ENCODE data around the gene PTGFRN.

PTGFRN gene

GRCh38 chr1:117029685-117030084 is 120.0 kb downstream of the PTGFRN start:
- DNase-seq (ENCODE audit: low read depth in 1 of 2, low spot score in 1 of 2), result no peak

DNA sequence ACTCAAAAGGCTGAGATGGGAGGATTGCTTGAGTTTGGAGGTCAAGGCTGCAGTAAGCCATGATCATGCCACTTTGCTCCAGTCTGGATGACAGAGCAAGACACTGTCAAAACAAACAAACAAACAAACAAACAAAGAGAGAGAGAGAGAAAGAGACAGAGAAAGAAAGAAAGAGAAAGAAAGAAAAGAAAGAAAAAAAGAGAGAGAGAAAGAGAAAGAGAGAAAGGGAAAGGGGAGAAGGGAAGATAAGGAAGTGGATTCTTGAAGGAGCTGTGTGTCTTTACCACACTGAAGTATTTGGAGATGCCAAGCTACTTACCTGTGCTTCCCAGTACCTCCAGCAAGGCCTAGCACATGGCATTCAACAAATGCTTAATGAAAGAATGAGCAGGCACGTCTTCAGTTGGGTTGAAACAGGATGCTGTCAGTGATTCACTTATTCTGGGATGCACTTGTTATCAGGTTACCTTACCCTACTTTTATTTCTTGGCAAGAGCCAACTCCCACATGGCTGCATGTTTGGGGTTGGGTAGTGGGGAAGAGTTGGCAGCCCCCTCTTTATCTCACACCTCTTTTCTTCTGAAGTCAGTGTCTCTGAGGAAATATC is 120.7 kb downstream of the PTGFRN start:
- DNase-seq (ENCODE audit: low read depth in 1 of 2, low spot score in 1 of 2), result no peak

DNA sequence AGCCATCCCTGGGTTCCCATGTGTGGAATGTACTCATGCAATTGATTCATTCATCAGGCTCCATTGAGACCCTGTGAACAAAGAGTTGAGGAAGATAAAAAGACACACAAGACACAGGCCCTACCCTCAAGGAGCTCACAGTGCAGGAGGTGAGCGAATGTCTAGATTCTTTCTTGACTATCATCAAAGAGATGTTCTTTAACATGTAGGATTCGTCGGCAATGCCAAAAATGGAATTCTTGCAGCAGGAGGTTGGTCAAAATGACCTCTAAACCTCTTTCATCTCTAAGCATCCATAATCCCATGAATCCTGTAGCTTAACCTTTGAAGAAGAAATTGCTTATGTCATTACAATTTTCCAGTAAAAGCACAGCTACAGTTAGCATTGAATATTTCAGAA is 122.5 kb downstream of the PTGFRN start:
- DNase-seq (ENCODE audit: low read depth in 1 of 2, low spot score in 1 of 2), result no peak

DNA sequence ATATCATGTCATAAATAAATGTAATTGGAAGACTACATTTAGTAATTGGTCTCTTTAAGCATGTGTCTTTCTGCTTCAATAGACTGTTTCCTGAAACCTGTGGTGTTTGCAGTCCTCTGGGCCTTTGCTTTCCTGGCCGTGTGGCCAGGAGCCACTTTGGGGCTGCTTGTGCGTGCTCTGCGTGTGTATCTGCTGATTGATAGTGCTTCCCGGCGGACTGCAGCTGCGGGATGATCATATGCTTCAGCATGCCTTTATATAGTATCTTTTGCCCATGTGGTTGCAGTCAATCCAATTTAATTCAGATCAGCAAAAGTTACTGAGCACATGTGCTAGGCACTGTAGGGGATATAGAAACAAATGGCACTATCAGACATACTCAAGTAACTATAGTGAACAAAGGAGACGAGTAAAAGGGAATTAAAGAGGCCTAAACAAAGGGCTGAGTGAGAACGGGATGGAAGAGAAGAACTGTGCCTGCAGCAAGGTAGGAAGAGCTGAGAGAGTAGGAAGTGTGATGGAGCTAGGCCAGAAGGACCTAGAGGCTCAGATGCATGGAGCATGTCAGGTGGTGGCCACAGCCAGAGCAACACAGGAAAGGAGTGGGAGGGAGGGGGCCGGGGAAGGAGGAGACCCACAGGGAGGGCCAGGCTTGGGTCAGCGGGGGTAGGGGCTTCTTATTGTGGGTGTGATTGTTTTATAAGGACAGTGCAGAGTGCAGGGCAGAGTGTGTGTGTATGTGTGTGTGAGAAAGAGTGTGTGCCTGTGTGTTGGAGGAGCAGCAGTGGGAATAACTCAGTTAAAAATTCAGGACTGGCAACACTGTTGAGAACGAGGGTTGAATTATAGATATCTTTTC is 123.2 kb downstream of the PTGFRN start:
- no peak for DNase-seq (ENCODE audit: low read depth in 1 of 2, low spot score in 1 of 2)

GRCh38 chr1:117033772-117034171 is 124.1 kb downstream of the PTGFRN start:
- no peak for DNase-seq (ENCODE audit: low read depth in 1 of 2, low spot score in 1 of 2)

DNA sequence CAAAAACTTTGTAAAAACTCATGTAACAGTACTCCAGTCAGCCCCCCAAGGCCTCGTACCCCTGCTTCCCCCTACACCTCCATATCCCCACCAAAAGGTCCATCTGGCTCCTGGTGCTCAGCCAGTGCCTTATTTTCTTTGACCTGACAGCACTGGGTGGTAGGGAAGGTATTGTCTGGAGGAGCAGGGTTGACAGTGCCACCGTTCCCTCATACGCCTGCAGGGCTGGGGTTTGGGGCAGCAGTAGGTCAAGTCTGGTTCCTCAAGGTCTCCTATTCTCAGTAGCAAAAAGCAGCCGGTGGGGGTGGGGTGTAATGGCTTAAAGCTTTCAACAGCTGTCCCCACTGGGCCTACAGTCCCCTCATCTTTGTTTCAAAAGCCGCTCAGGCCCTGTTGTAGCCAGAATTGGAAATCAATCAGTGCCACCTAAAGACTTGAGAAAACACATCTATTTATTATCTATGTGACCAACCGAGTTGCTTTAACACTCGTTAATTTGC is 125.1 kb downstream of the PTGFRN start:
- DNase-seq (ENCODE audit: low read depth in 1 of 2, low spot score in 1 of 2), result no peak

GRCh38 chr1:117036018-117036461 is 126.3 kb downstream of the PTGFRN start:
- DNase-seq (ENCODE audit: low read depth in 1 of 2, low spot score in 1 of 2), result no peak

- no peak for DNase-seq (ENCODE audit: low read depth in 1 of 2, low spot score in 1 of 2)
These were observed 128.1 kb downstream of the PTGFRN start for GRCh38 chr1:117037802-117038201.

DNA sequence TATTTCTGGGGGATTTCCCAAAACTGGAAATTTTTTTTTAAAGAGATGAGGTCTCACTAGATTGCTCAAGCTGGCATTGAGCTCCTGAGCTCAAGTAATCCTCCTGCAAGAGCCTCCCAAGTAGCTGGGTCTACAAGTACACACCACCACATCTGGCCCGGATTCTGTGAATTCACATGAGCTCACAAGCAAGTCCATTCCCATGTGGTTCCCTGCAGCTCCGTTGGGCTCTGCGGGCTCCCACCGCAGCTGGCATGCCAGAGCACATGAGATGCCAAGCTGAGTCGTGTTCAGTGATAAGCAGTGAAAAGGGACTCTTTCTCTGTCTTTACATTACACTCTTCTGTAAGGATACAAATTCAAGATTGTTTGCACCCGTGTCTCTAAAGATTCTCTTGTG is 128.5 kb downstream of the PTGFRN start:
- no peak for DNase-seq (ENCODE audit: low read depth in 1 of 2, low spot score in 1 of 2)
